ENCODE measurements around the gene SELENOF.

The SELENOF gene

DNA sequence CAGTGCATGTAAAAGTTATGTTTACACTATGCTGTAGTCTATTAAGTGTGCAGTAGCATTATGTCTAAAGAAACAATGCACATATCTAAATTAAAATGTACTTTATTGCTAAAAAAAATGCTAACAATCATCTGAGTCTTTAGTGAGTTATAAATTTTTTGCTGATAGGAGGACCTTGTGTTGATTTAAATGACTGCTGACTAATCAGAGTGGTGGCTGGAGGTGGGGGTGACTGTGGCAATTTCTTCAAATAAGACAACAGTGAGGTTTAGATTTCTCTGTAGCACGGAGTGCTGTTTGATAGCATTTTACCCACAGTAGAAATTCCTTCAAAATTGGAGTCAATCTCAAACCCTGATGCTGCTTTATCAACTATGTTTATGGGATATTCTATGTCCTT lies 37.5 kb upstream of the SELENOF start:
- H3K4me3 ChIP-seq (ENCODE audit: control insufficient read depth, low read depth, low read length), result no peak overlapping the region
- TF ChIP-seq, protein P1, sequence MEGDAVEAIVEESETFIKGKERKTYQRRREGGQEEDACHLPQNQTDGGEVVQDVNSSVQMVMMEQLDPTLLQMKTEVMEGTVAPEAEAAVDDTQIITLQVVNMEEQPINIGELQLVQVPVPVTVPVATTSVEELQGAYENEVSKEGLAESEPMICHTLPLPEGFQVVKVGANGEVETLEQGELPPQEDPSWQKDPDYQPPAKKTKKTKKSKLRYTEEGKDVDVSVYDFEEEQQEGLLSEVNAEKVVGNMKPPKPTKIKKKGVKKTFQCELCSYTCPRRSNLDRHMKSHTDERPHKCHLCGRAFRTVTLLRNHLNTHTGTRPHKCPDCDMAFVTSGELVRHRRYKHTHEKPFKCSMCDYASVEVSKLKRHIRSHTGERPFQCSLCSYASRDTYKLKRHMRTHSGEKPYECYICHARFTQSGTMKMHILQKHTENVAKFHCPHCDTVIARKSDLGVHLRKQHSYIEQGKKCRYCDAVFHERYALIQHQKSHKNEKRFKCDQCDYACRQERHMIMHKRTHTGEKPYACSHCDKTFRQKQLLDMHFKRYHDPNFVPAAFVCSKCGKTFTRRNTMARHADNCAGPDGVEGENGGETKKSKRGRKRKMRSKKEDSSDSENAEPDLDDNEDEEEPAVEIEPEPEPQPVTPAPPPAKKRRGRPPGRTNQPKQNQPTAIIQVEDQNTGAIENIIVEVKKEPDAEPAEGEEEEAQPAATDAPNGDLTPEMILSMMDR (IDR thresholded peaks at IDR 0.05; ENCODE audit: control insufficient read depth, insufficient read depth, low read depth, low read length, missing control alignments), result no peak
- no peak for DNase-seq (ENCODE audit: low read depth)

DNA sequence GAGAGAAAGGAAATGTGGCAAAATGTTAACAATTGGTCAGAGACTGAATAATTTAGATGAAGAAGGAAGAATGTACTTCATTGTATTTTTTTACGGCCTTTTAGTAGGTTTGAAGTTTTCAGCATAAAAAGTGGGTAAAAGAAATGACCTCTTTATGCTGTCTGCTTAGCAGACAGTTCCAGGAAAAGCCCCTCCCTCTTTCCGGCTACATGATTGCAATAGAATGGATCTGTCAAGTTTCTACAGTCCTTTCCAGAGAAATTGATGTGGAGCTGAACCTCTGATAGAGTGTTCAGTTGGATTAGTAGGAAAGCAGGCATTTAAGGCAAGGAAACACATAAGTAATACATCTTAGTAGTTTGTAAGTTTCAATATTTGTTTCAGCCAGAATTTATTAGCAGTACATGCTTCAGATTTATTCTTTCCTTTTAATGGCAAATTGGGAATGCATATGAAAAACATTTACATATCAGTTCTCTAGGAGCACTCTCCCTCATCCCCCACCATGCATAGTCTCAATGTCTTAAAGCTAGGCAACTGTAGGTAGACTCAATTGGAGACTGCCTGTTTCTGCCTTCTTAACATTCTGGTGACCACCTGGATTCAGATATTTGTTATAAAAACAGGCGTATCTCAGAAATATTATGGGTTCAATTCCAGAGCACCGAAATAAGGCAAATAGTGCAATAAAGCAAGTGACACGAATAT lies 36.9 kb upstream of the SELENOF start:
- TF ChIP-seq, protein P1 (IDR thresholded peaks at IDR 0.05; ENCODE audit: control insufficient read depth, insufficient read depth, low read depth, low read length, missing control alignments), result no peak
- DNase-seq (ENCODE audit: low read depth), result no peak

DNA sequence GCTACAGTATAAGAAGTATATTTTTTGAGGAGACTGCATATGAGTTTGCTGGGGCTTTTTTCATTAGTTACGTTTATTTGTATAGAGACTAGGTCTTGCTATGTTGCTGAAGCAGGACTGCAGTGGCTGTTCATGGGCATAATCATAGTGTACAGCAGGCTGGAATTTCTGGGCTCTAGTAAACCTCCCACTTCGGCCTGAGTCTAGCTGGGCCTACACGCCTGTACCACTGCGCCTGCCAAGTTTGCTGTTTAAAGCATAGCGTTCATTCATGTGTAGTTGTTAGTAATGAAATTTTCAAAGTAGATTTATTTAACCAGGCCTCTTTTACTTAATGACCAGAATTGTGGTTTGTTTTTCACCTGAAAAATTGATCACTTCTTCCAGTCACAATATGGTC lies 34.3 kb upstream of the SELENOF start:
- TF ChIP-seq, protein P1 (IDR thresholded peaks at IDR 0.05; ENCODE audit: control insufficient read depth, insufficient read depth, low read depth, low read length, missing control alignments), result no peak
- no peak overlapping the region for H3K4me3 ChIP-seq (ENCODE audit: control insufficient read depth, low read depth, low read length)
- DNase-seq (ENCODE audit: low read depth), result no peak

More for the DNA sequence above, 36.9 kb upstream of the SELENOF start:
- H3K4me3 ChIP-seq (ENCODE audit: control insufficient read depth, low read depth, low read length), result no peak overlapping the region

DNA sequence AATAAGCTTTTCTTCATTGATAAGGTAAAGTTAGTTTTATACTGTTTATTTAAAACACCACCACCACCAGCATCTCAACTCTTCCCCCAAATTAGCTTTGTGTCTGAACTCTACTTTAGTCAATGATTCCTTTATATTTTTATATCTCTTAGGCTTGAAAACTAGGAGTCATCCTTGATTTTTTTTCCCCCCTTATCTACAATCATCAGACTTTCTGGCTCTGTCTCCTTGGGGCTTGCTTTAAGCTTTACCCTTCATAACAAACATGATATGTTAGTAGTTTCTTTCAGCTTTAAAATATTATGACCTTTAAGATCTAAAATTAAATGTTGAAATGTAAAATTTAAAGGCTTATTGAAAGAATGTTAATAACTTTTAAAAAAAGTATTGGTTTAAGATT lies 28.8 kb upstream of the SELENOF start:
- no peak overlapping the region for H3K4me3 ChIP-seq (ENCODE audit: control insufficient read depth, low read depth, low read length)
- DNase-seq (ENCODE audit: low read depth), result no peak
- TF ChIP-seq, protein P1 (IDR thresholded peaks at IDR 0.05; ENCODE audit: control insufficient read depth, insufficient read depth, low read depth, low read length, missing control alignments), result no peak

DNA sequence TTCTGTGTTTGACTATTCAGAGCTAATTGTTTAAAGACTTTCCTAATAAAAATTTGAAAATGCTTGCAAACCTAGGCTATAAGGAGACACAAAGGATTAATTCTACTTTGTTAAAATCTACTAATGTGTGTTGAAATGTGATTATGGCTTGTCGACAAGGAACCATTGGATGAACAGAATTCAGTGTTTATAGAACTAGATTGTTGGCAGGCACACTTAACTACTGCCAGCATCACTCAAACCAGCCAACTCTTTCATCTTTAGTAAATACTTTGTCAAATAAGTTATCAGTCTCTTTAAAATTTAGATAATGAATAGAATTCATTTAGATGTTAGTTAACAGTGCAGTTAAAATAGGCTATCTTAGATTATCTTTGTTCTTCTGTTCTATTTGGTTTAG lies 28.1 kb upstream of the SELENOF start:
- no peak overlapping the region for H3K4me3 ChIP-seq (ENCODE audit: control insufficient read depth, low read depth, low read length)
- no peak for DNase-seq (ENCODE audit: low read depth)
- TF ChIP-seq, protein P1 (IDR thresholded peaks at IDR 0.05; ENCODE audit: control insufficient read depth, insufficient read depth, low read depth, low read length, missing control alignments), result no peak

DNA sequence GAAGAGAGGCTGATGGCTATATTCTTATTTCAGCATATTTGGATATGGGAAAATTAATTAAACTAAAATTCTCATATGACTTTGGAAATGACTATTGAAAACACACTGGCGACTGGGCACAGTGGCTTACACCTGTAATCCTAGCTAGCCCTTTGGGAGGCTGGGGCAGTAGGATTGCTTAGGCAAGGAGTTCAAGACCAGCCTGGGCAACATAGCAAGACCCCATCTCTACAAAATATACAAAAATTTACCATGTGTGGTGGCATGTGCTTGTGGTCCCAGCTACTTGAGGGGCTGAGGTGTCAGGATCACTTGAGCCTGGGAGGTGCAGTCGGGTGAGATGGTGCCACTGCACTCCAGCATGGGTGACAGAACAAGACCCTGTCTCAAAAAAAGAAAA lies 26.7 kb upstream of the SELENOF start:
- DNase-seq (ENCODE audit: low read depth), result no peak
- no peak overlapping the region for H3K4me3 ChIP-seq (ENCODE audit: control insufficient read depth, low read depth, low read length)
- TF ChIP-seq, protein P1 (IDR thresholded peaks at IDR 0.05; ENCODE audit: control insufficient read depth, insufficient read depth, low read depth, low read length, missing control alignments), result no peak

All from AG09309 (cell line).